ENCODE results near the gene RAPGEF3.

- TF ChIP-seq CTCF (IDR thresholded peaks at IDR 0.05; ENCODE audit: low read depth, low read length, missing input control) (no peak), EGR1 (IDR thresholded peaks at IDR 0.05; ENCODE audit: low read depth in 2 of 2) (no peak), REST (IDR thresholded peaks at IDR 0.05) (no peak), MAX (IDR thresholded peaks at IDR 0.05) (no peak), TAF1 (conservative IDR thresholded peaks at IDR 0.05) (no peak), RAD21 (IDR thresholded peaks at IDR 0.05) (no peak)
Measured at GRCh38 chr12:47754881-47755280, 3.8 kb downstream of the RAPGEF3 start.
